Measurements from ENCODE around the gene REPIN1.

The REPIN1 gene

DNA sequence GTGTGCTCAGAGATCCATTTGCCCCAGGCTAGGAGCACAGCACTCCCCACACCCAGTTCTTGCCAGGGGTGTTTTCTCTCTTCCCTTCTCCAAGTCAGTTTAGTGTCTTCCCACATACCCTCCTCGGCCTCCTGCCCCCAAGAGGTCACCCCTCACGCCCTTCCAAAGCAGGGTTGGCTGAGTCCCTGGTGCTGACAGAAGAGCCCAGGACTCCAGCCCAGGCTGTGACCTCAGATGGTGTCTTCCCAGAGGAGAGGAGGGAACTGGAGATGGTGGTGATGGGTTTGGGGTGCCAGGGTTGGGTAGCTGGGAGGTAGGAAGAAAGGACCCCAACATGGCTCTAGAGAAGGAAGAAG, 30.3 kb downstream of the REPIN1 start:
- Histone ChIP-seq H2AK5ac (ENCODE audit: low read length) (peak overlapping the region; percentile 92), H4K8ac (ENCODE audit: low read depth, low read length) (peak overlapping the region; percentile 81), H3K4ac (ENCODE audit: low read depth, low read length) (peak overlapping the region; percentile 58), H3K9me3 (ENCODE audit: insufficient read depth, low read depth, low read length) (peaks cover 1% of the 10 kb centered on the region), H3K4me1 (ENCODE audit: control insufficient read depth in 1 of 2, insufficient read depth in 2 of 2, low read length in 2 of 2) (peaks cover 48 to 66% of the 10 kb centered on the region in 2 experiments), H2BK12ac (ENCODE audit: low read length) (peak overlapping the region; percentile 87), H3K4me2 (ENCODE audit: low read length) (peak overlapping the region; percentile 18), H2AFZ (ENCODE audit: insufficient read depth, low read length, poor library complexity) (peak overlapping the region; percentile 28), H2BK120ac (ENCODE audit: insufficient read depth, low read length, poor library complexity) (peak overlapping the region; percentile 90), H3K27me3 (ENCODE audit: insufficient read depth, low read length) (no peaks in the 10 kb centered on the region), H3K79me1 (ENCODE audit: low read length) (peaks cover 54% of the 10 kb centered on the region), H4K12ac (ENCODE audit: low read depth, low read length) (no peak overlapping the region), H2BK5ac (ENCODE audit: low read depth, low read length, poor library complexity) (peak overlapping the region; percentile 97), H3K36me3 (ENCODE audit: control insufficient read depth in 1 of 2, insufficient read depth in 2 of 2, low read length in 2 of 2) (peaks cover 18 to 20% of the 10 kb centered on the region in 2 experiments), H3K4me3 (ENCODE audit: low read depth, low read length) (no peak overlapping the region), H3K79me2 (ENCODE audit: control insufficient read depth, insufficient read depth, low read length, poor library complexity) (peaks cover 18% of the 10 kb centered on the region), H3K18ac (ENCODE audit: low read length) (peak overlapping the region; percentile 60), H3K14ac (ENCODE audit: low read length) (peak overlapping the region; percentile 83), H4K91ac (ENCODE audit: low read depth, low read length) (peak overlapping the region; percentile 96), H3K27ac (ENCODE audit: low read depth, low read length) (peak overlapping the region; percentile 99), H3K9ac (ENCODE audit: low read length) (peak overlapping the region; percentile 6), H3K23ac (ENCODE audit: low read length) (no peak overlapping the region)
- DNase-seq: no peak
- WGBS (ENCODE audit: extremely low coverage, insufficient coverage, insufficient read length): no CpG with 5 or more reads among the region's 2 CpGs

DNA sequence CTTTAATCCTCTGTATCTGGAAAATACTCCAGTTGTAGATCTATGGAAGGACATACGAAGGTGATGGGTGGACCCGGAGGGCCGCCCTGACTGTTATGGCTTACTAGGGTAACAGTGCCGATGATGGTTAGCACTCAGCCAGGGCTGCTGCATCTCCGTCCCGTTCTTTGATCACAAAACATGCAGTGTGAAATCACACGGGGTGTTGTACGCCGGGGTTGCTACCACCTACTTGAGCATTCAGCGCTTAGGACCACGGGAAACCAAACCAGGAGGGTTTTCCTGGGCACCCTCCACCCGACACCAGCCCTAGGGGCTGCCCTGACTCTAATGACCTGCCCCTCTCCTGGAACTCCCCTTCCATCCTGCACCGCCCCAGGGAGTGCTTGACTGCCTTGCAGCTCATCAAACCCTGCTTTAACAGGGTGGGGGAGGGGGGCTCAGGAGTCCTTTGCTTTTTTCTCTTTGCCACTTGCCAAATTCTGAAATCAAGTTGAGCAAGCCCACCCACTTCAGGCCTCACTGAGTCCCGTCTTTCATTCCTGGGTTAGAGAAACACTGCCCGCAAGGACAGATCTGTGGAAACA, 30.9 kb downstream of the REPIN1 start:
- Histone ChIP-seq H3K9ac (ENCODE audit: low read length) (no peak overlapping the region), H3K23ac (ENCODE audit: low read length) (no peak overlapping the region), H2BK5ac (ENCODE audit: low read depth, low read length, poor library complexity) (peak overlapping the region; percentile 97), H2BK12ac (ENCODE audit: low read length) (peak overlapping the region; percentile 87), H4K12ac (ENCODE audit: low read depth, low read length) (no peak overlapping the region), H3K79me1 (ENCODE audit: low read length) (peaks cover 60% of the 10 kb centered on the region), H3K36me3 (ENCODE audit: control insufficient read depth in 1 of 2, insufficient read depth in 2 of 2, low read length in 2 of 2) (peaks cover 18 to 20% of the 10 kb centered on the region in 2 experiments), H2AFZ (ENCODE audit: insufficient read depth, low read length, poor library complexity) (no peak overlapping the region), H3K4me1 (ENCODE audit: control insufficient read depth in 1 of 2, insufficient read depth in 2 of 2, low read length in 2 of 2) (peaks cover 52 to 72% of the 10 kb centered on the region in 2 experiments), H3K4me2 (ENCODE audit: low read length) (peak overlapping the region; percentile 18), H2AK5ac (ENCODE audit: low read length) (peak overlapping the region; percentile 92), H3K4ac (ENCODE audit: low read depth, low read length) (peak overlapping the region; percentile 58), H3K27ac (ENCODE audit: low read depth, low read length) (peak overlapping the region; percentile 99), H3K18ac (ENCODE audit: low read length) (peak overlapping the region; percentile 60), H3K27me3 (ENCODE audit: insufficient read depth, low read length) (no peaks in the 10 kb centered on the region), H3K79me2 (ENCODE audit: control insufficient read depth, insufficient read depth, low read length, poor library complexity) (peaks cover 20% of the 10 kb centered on the region), H3K9me3 (ENCODE audit: insufficient read depth, low read depth, low read length) (peaks cover 1% of the 10 kb centered on the region), H4K8ac (ENCODE audit: low read depth, low read length) (peak overlapping the region; percentile 81), H3K4me3 (ENCODE audit: low read depth, low read length) (no peak overlapping the region), H2BK120ac (ENCODE audit: insufficient read depth, low read length, poor library complexity) (peak overlapping the region; percentile 90), H4K91ac (ENCODE audit: low read depth, low read length) (peak overlapping the region; percentile 96), H3K14ac (ENCODE audit: low read length) (peak overlapping the region; percentile 83)
- no CpG with 5 or more reads among the region's 15 CpGs for WGBS (ENCODE audit: extremely low coverage, insufficient coverage, insufficient read length)
- no peak for DNase-seq

DNA sequence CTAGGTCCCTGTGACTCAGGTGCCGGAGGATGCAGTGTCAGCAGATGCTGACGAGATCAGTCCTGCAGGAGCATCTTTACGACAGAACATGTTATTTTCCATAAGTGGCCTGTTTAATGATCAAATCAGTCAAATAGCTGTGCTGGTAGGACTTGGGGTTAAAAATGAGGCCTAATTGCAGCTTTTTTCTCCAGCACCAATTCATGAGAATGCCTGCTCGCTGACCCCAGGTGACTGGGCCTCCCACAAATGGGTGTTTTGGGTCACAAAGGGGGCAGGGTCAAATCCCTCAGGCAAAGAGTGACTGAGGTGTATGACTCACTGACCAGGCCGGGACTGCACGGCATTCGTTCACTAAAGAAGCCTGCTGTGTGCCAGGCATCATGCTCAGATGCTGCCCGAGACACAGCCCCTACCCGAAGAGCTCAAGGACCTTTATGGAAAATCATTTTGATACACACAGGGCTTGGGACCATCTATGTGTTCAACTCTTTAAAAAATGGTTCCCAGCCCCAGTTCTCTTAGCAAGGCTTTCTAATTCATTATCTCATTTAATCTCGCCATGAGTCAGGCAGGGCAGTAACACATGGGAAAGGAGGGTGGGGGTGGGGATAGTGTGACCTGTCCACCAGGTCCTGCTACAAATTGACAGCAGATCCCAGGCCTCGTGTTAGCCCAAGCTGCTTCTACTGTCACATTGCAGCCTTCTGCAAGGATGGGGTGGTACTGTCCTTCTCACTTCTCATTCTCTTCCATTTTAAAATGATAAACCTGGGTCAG, 31.6 kb downstream of the REPIN1 start:
- H3K79me1 ChIP-seq (ENCODE audit: low read length): peaks cover 66% of the 10 kb centered on the region
- H3K4me3 ChIP-seq (ENCODE audit: low read depth, low read length): no peak overlapping the region
- peak overlapping the region; percentile 27 for H2BK120ac ChIP-seq (ENCODE audit: insufficient read depth, low read length, poor library complexity)
- no peak overlapping the region for H4K8ac ChIP-seq (ENCODE audit: low read depth, low read length)
- H3K79me2 ChIP-seq (ENCODE audit: control insufficient read depth, insufficient read depth, low read length, poor library complexity): peaks cover 26% of the 10 kb centered on the region
- peak overlapping the region; percentile 25 for H4K91ac ChIP-seq (ENCODE audit: low read depth, low read length)
- H4K12ac ChIP-seq (ENCODE audit: low read depth, low read length): no peak overlapping the region
- H2BK5ac ChIP-seq (ENCODE audit: low read depth, low read length, poor library complexity): peak overlapping the region; percentile 62
- no CpG with 5 or more reads among the region's 11 CpGs for WGBS (ENCODE audit: extremely low coverage, insufficient coverage, insufficient read length)
- no peak overlapping the region for H3K9ac ChIP-seq (ENCODE audit: low read length)
- peak overlapping the region; percentile 21 for H2BK12ac ChIP-seq (ENCODE audit: low read length)
- no peak overlapping the region for H3K23ac ChIP-seq (ENCODE audit: low read length)
- no peak overlapping the region for H3K18ac ChIP-seq (ENCODE audit: low read length)
- H3K14ac ChIP-seq (ENCODE audit: low read length): no peak overlapping the region
- H3K27ac ChIP-seq (ENCODE audit: low read depth, low read length): peak overlapping the region; percentile 99
- H3K4ac ChIP-seq (ENCODE audit: low read depth, low read length): no peak overlapping the region
- H3K4me2 ChIP-seq (ENCODE audit: low read length): peak overlapping the region; percentile 25
- H3K4me1 ChIP-seq (ENCODE audit: control insufficient read depth in 1 of 2, insufficient read depth in 2 of 2, low read length in 2 of 2): peaks cover 52 to 74% of the 10 kb centered on the region in 2 experiments
- peaks cover 1% of the 10 kb centered on the region for H3K9me3 ChIP-seq (ENCODE audit: insufficient read depth, low read depth, low read length)
- no peak overlapping the region for H2AFZ ChIP-seq (ENCODE audit: insufficient read depth, low read length, poor library complexity)
- peak; percentile 72 to 86 for DNase-seq
- no peak overlapping the region for H2AK5ac ChIP-seq (ENCODE audit: low read length)
- peaks cover 18 to 20% of the 10 kb centered on the region in 2 experiments for H3K36me3 ChIP-seq (ENCODE audit: control insufficient read depth in 1 of 2, insufficient read depth in 2 of 2, low read length in 2 of 2)
- no peaks in the 10 kb centered on the region for H3K27me3 ChIP-seq (ENCODE audit: insufficient read depth, low read length)

DNA sequence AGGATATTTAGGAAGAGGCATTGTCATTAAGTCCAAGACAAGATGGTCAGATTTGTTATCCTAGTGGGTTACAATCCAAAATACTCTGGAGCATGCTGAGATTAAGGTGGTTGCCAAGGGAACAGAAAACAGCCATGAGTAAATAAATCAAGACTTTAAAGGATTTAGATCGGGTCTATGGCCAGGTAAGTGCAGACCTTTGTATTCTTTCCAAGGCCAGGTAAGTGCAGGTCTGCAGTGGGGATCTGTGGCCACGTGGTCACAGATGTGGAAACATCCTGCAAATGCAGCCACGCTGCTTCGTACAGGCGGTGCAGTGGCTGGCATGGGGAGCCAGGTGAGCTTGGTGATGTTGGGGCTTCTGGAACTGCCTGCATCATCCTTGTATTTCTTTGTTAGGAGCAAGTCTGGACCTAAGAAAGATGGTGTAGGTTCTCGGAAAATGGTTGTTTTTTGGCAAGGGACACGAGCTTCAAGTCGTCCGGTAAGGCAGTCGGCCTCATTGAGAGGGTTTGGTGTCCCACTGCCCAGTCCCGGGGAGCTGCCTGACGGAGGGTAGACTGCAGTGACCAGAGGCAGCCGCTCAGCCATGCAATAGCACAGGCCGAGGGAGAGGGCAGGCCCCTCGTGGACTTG, 32.3 kb downstream of the REPIN1 start:
- Histone ChIP-seq H4K8ac (ENCODE audit: low read depth, low read length) (peak overlapping the region; percentile 87), H2BK12ac (ENCODE audit: low read length) (peak overlapping the region; percentile 98), H3K27ac (ENCODE audit: low read depth, low read length) (peak overlapping the region; percentile 93), H2AK5ac (ENCODE audit: low read length) (peak overlapping the region; percentile 93), H2BK5ac (ENCODE audit: low read depth, low read length, poor library complexity) (peak overlapping the region; percentile 97), H2AFZ (ENCODE audit: insufficient read depth, low read length, poor library complexity) (peak overlapping the region; percentile 45), H4K91ac (ENCODE audit: low read depth, low read length) (peak overlapping the region; percentile 97), H3K4ac (ENCODE audit: low read depth, low read length) (peak overlapping the region; percentile 90), H3K14ac (ENCODE audit: low read length) (peak overlapping the region; percentile 97), H3K18ac (ENCODE audit: low read length) (peak overlapping the region; percentile 92), H3K4me3 (ENCODE audit: low read depth, low read length) (no peak overlapping the region), H2BK120ac (ENCODE audit: insufficient read depth, low read length, poor library complexity) (peak overlapping the region; percentile 98), H3K4me2 (ENCODE audit: low read length) (peak overlapping the region; percentile 25), H3K9me3 (ENCODE audit: insufficient read depth, low read depth, low read length) (peaks cover 1% of the 10 kb centered on the region), H3K4me1 (ENCODE audit: control insufficient read depth in 1 of 2, insufficient read depth in 2 of 2, low read length in 2 of 2) (peaks cover 52 to 72% of the 10 kb centered on the region in 2 experiments), H4K12ac (ENCODE audit: low read depth, low read length) (peak overlapping the region; percentile 23), H3K27me3 (ENCODE audit: insufficient read depth, low read length) (no peaks in the 10 kb centered on the region), H3K79me1 (ENCODE audit: low read length) (peaks cover 74% of the 10 kb centered on the region), H3K9ac (ENCODE audit: low read length) (no peak overlapping the region), H3K23ac (ENCODE audit: low read length) (no peak overlapping the region), H3K36me3 (ENCODE audit: control insufficient read depth in 1 of 2, insufficient read depth in 2 of 2, low read length in 2 of 2) (peaks cover 18 to 20% of the 10 kb centered on the region in 2 experiments), H3K79me2 (ENCODE audit: control insufficient read depth, insufficient read depth, low read length, poor library complexity) (peaks cover 33% of the 10 kb centered on the region)
- WGBS (ENCODE audit: extremely low coverage, insufficient coverage, insufficient read length): no CpG with 5 or more reads among the region's 15 CpGs
- peak in 1 of 2 donors; percentile 12 for DNase-seq
